HL-60 (cell line): ENCODE results near the gene DUS2.

ENCODE experiments used
- CTCF ChIP-seq: IDR thresholded peaks from one replicate; pipeline ENCODE4 v1.5.1; 2011; ENCODE audit warnings: low read length, control low read depth, inconsistent platforms; ENCODE audit not compliant: insufficient read depth
- POLR2AphosphoS5 ChIP-seq: IDR thresholded peaks from 2 replicates; pipeline ENCODE4 v1.6.1; 2012; ENCODE audit warnings: low read depth

GRCh38 chr16:68083861-68084503 is 60.9 kb downstream of the DUS2 start:
- TF ChIP-seq POLR2AphosphoS5 (no peak), CTCF (no peak)
